GM12878 (cell line): ENCODE data around the gene TNFRSF9. TPM values are rescaled to one million over a fixed set of nuclear protein-coding genes. Genes with fewer than 3 reads are reported as not detected.

Experiments
- ATAC-seq: fragments of 200-7000 bp; cut with Tn5 transposase; 3 replicates; pipeline ENCODE4 v1.9.1; 2020; ENCODE audit warnings: mild to moderate bottlenecking, moderate library complexity
- BruUV-seq: library from RNA; stranded (reverse); fragments of 400-500 nt; replicated peaks from 2 replicates; lab custom pipeline; 2021; lab: Mats Ljungman, UMichigan
- CTCF ChIA-PET: fragments of 300-600 bp; sonication (Branson Sonifier 250); formaldehyde crosslinking; extraction: SDS; loops from one replicate; lab custom pipeline; 2021; ENCODE audit warnings: inconsistent platforms; lab: Yijun Ruan, JAX
- POLR2A ChIA-PET: fragments of 350-600 bp; formaldehyde crosslinking; extraction: SDS; loops from one replicate; lab custom pipeline; 2021; ENCODE audit warnings: inconsistent platforms; lab: Charles Lee
- RAD21 ChIA-PET: fragments of 300-600 bp; sonication (Branson Sonifier 250); formaldehyde crosslinking; loops from one replicate; lab custom pipeline; 2023; ENCODE audit warnings: antibody characterized with exemption; ENCODE audit not compliant: unreplicated experiment; lab: Charles Lee
- SMC1A ChIA-PET: fragments of 300-600 bp; sonication (Branson Sonifier 250); formaldehyde crosslinking; loops from one replicate; lab custom pipeline; 2023; ENCODE audit not compliant: unreplicated experiment, uncharacterized antibody; lab: Charles Lee
- DNase-seq: peaks from one replicate; pipeline ENCODE4 v3.0.0-alpha.2; 2011; ENCODE audit warnings: low read depth, low spot score
- FAIRE-seq: peaks from 3 replicates; lab custom pipeline; 2011; peaks lifted over from hg19 to GRCh38; lab: Jason Lieb, UNC
- H2AFZ ChIP-seq: 2 replicates; pipeline ENCODE4 v1.6.0; 2011; ENCODE audit warnings: low read depth, low read length, control low read depth; ENCODE audit not compliant: control insufficient read depth
- H3K27ac ChIP-seq: 2 replicates; pipeline ENCODE4 v1.5.1; 2011; ENCODE audit warnings: control low read depth; ENCODE audit not compliant: control insufficient read depth, insufficient read depth
- H3K27me3 ChIP-seq, 2 experiments: replicated peaks in 1 of 2; 2 replicates each; pipeline versions ENCODE4 v1.6.0 to v1.6.1; 2011; ENCODE audit warnings: low read length in 1 of 2; ENCODE audit not compliant: control insufficient read depth in 2 of 2, insufficient read depth in 2 of 2
- H3K36me3 ChIP-seq, 2 experiments: 2 replicates each; pipeline ENCODE4 v1.5.1; 2011; ENCODE audit warnings: low read length in 1 of 2; ENCODE audit not compliant: control insufficient read depth in 2 of 2, insufficient read depth in 2 of 2
- H3K4me1 ChIP-seq: 2 replicates; pipeline ENCODE4 v1.6.1; 2011; ENCODE audit warnings: mild to moderate bottlenecking, low read length, moderate library complexity, mixed read lengths; ENCODE audit not compliant: control insufficient read depth, insufficient read depth
- H3K4me2 ChIP-seq: 2 replicates; pipeline ENCODE4 v1.6.0; 2011; ENCODE audit warnings: control low read depth; ENCODE audit not compliant: control insufficient read depth, insufficient read depth
- H3K4me3 ChIP-seq: fragments of 200-600 bp; sonication (generic); 2 replicates; pipeline ENCODE4 v1.5.1; 2016
- H3K79me2 ChIP-seq: 2 replicates; pipeline ENCODE4 v1.6.0; 2011; ENCODE audit warnings: low read length; ENCODE audit not compliant: control insufficient read depth, insufficient read depth
- H3K9ac ChIP-seq: 2 replicates; pipeline ENCODE4 v1.8.0; 2011; ENCODE audit warnings: low read length, control low read depth, mixed read lengths; ENCODE audit not compliant: control insufficient read depth, insufficient read depth
- H3K9me3 ChIP-seq: replicated peaks from 3 replicates; pipeline ENCODE4 v1.5.1; 2011; ENCODE audit warnings: mild to moderate bottlenecking, low read length; ENCODE audit not compliant: control insufficient read depth, insufficient read depth
- H4K20me1 ChIP-seq: 2 replicates; pipeline ENCODE4 v1.6.0; 2011; ENCODE audit not compliant: control insufficient read depth, insufficient read depth
- BHLHE40 ChIP-seq, 2 experiments: fragments of 450-650 bp in 1 of 2; IDR thresholded peaks; 2 replicates each; pipeline ENCODE4 v1.6.1; 2011 to 2017; ENCODE audit warnings: low read depth in 2 of 2, borderline replicate concordance in 1 of 2, improper control_type of control experiment in 1 of 2, low read length in 1 of 2, mild to moderate bottlenecking in 1 of 2
- CHD2 ChIP-seq: IDR thresholded peaks from 2 replicates; pipeline ENCODE4 v1.6.1; 2011; ENCODE audit warnings: low read depth, low read length, improper control_type of control experiment, borderline replicate concordance
- HDAC2 ChIP-seq: fragments of 200-600 bp; sonication (generic); IDR thresholded peaks from 2 replicates; pipeline ENCODE4 v1.6.1; 2017
- KDM1A ChIP-seq: fragments of 200-600 bp; sonication (generic); IDR thresholded peaks from 2 replicates; pipeline ENCODE4 v1.6.1; 2016; ENCODE audit warnings: borderline replicate concordance
- MXI1 ChIP-seq: fragments of 150-350 bp; IDR thresholded peaks from 2 replicates; pipeline ENCODE4 v1.6.1; 2011; ENCODE audit warnings: low read depth, mild to moderate bottlenecking, inconsistent platforms, low read length, improper control_type of control experiment
- RFX5 ChIP-seq: IDR thresholded peaks from 2 replicates; pipeline ENCODE4 v1.6.1; 2011; ENCODE audit warnings: low read depth, low read length, improper control_type of control experiment
- SUPT20H ChIP-seq: IDR thresholded peaks from 2 replicates; pipeline ENCODE4 v1.6.1; 2011; ENCODE audit warnings: low read depth, mild to moderate bottlenecking, low read length, moderate library complexity, borderline replicate concordance; ENCODE audit not compliant: control insufficient read depth
- ZNF687 ChIP-seq: fragments of 450-650 bp; IDR thresholded peaks from 2 replicates; pipeline ENCODE4 v1.6.1; 2017; ENCODE audit warnings: mild to moderate bottlenecking, moderate library complexity
- ZZZ3 ChIP-seq: IDR thresholded peaks from 2 replicates; pipeline ENCODE4 v1.6.1; 2011; ENCODE audit warnings: low read depth; ENCODE audit not compliant: control insufficient read depth, insufficient read length
- WGBS: methylation state at CpG from one replicate; pipeline ENCODE4 v1.1.6; 2016; ENCODE audit warnings: low lambda C conversion rate; ENCODE audit not compliant: insufficient replicate concordance, insufficient coverage; ENCODE audit errors: missing lambda C conversion rate; 5-methylcytosine and 5-hydroxymethylcytosine counted together
- in situ Hi-C: fragments of 300-500 bp; cut with MboI; formaldehyde crosslinking; loops from 9 replicates; pipeline ENCODE4 v1.14.3; 2018; ENCODE audit warnings: mixed read lengths
- intact Hi-C: fragments of 100-400 bp; cut with micrococcal nuclease; formaldehyde crosslinking; loops from one replicate; pipeline ENCODE4 v1.14.2; 2022; ENCODE audit not compliant: unreplicated experiment
- polyA plus RNA-seq, 11 experiments: library from polyadenylated mRNA; depleted of rRNA in 4 of 11; unstranded in 6 of 11; stranded (reverse) in 5 of 11; fragments of >200 nt; fragmentation: Nextera tagmentation in 4 of 11; fragmentation: Illumina TruSeq in 1 of 11; extraction: Ambion mirVana in 4 of 11; extraction: Trizol in 1 of 11; gene quantifications; 1 replicate in 1 of 11; 2 replicates in 10 of 11; pipeline versions ENCODE4 v1.2.1 to v1.2.3, GENCODE V29; 2011 to 2016; ENCODE audit warnings: inconsistent platforms in 2 of 11, missing spikeins in 2 of 11, low read depth in 1 of 11
- total RNA-seq, 4 experiments: library from RNA; depleted of rRNA in 3 of 4; stranded (reverse); fragments of >200 nt in 3 of 4; fragmentation: Illumina TruSeq in 1 of 4; extraction: Trizol in 1 of 4; gene quantifications; 2 replicates each; pipeline versions ENCODE4 v1.2.1 to v1.2.3, GENCODE V29; 2013 to 2021
- TF ChIP-seq, protein P1 (sequence below): fragments of 150-350 bp; IDR thresholded peaks from 2 replicates; pipeline ENCODE4 v1.6.1; 2016; ENCODE audit warnings: low read depth, low read length
- TF ChIP-seq, protein P2 (sequence below): fragments of 450-650 bp; formaldehyde crosslinking; IDR thresholded peaks from 2 replicates; pipeline ENCODE4 v1.4.0; 2020; ENCODE audit warnings: mild to moderate bottlenecking, moderate library complexity

The TNFRSF9 gene
- total and polyA plus RNA-seq, 10 of the 15 experiments (the other 5 are each of a cell fraction or from before 2014, with no cell fraction given) = 2.0 to 25.6 (median 5.8) TPM

GRCh38 chr1:7899741-7900140 is 40.9 kb downstream of the TNFRSF9 start (continued):
- TF ChIP-seq, protein P1, sequence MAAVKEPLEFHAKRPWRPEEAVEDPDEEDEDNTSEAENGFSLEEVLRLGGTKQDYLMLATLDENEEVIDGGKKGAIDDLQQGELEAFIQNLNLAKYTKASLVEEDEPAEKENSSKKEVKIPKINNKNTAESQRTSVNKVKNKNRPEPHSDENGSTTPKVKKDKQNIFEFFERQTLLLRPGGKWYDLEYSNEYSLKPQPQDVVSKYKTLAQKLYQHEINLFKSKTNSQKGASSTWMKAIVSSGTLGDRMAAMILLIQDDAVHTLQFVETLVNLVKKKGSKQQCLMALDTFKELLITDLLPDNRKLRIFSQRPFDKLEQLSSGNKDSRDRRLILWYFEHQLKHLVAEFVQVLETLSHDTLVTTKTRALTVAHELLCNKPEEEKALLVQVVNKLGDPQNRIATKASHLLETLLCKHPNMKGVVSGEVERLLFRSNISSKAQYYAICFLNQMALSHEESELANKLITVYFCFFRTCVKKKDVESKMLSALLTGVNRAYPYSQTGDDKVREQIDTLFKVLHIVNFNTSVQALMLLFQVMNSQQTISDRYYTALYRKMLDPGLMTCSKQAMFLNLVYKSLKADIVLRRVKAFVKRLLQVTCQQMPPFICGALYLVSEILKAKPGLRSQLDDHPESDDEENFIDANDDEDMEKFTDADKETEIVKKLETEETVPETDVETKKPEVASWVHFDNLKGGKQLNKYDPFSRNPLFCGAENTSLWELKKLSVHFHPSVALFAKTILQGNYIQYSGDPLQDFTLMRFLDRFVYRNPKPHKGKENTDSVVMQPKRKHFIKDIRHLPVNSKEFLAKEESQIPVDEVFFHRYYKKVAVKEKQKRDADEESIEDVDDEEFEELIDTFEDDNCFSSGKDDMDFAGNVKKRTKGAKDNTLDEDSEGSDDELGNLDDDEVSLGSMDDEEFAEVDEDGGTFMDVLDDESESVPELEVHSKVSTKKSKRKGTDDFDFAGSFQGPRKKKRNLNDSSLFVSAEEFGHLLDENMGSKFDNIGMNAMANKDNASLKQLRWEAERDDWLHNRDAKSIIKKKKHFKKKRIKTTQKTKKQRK = no peak
- TF ChIP-seq KDM1A (no peak), BHLHE40 (IDR thresholded peaks at IDR 0.05; ENCODE audit: borderline replicate concordance in 1 of 2, low read depth in 2 of 2, low read length in 1 of 2) (no peak), CHD2 (no peak), HDAC2 (no peak)
- TF ChIP-seq, all 136 proteins: peak for 0

- DNase-seq (no peak), FAIRE-seq (no peak), ATAC-seq (no peak)
- WGBS = 60% methylated on average over 5 of the region's 5 CpGs
- CTCF ChIA-PET = interaction anchor here (4.0 kb wide), 1 partner anchor 91 kb away, joined by 24 read pairs; no protein-coding TSS in a partner anchor
- Histone ChIP-seq H3K9me3 (no peaks in the 10 kb centered on the region), H3K27ac (no peak overlapping the region), H3K27me3 (no peaks in the 10 kb centered on the region), H3K4me1 (no peaks in the 10 kb centered on the region), H3K79me2 (no peaks in the 10 kb centered on the region), H3K36me3 (no peaks in the 10 kb centered on the region), H3K4me3 (no peak overlapping the region), H4K20me1 (no peaks in the 10 kb centered on the region), H3K4me2 (no peak overlapping the region), H2AFZ (no peak overlapping the region), H3K9ac (no peak overlapping the region)
- no TSS peak for BruUV-seq
- intact Hi-C loops (no loop called here), in situ Hi-C loops (no loop called here)
- POLR2A ChIA-PET = no interaction called here
- SMC1A ChIA-PET = interaction anchor here (2.8 kb wide), 1 partner anchor 91 kb away, joined by 9 read pairs; no protein-coding TSS in a partner anchor
- RAD21 ChIA-PET = no interaction called here
- no peak for TF ChIP-seq SUPT20H
- TF ChIP-seq ZZZ3 = no peak
- TF ChIP-seq ZNF687 = no peak
- no peak for TF ChIP-seq MXI1
- TF ChIP-seq RFX5 = no peak
- TF ChIP-seq, protein P2, sequence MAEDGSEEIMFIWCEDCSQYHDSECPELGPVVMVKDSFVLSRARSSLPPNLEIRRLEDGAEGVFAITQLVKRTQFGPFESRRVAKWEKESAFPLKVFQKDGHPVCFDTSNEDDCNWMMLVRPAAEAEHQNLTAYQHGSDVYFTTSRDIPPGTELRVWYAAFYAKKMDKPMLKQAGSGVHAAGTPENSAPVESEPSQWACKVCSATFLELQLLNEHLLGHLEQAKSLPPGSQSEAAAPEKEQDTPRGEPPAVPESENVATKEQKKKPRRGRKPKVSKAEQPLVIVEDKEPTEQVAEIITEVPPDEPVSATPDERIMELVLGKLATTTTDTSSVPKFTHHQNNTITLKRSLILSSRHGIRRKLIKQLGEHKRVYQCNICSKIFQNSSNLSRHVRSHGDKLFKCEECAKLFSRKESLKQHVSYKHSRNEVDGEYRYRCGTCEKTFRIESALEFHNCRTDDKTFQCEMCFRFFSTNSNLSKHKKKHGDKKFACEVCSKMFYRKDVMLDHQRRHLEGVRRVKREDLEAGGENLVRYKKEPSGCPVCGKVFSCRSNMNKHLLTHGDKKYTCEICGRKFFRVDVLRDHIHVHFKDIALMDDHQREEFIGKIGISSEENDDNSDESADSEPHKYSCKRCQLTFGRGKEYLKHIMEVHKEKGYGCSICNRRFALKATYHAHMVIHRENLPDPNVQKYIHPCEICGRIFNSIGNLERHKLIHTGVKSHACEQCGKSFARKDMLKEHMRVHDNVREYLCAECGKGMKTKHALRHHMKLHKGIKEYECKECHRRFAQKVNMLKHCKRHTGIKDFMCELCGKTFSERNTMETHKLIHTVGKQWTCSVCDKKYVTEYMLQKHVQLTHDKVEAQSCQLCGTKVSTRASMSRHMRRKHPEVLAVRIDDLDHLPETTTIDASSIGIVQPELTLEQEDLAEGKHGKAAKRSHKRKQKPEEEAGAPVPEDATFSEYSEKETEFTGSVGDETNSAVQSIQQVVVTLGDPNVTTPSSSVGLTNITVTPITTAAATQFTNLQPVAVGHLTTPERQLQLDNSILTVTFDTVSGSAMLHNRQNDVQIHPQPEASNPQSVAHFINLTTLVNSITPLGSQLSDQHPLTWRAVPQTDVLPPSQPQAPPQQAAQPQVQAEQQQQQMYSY = no peak
Observed at GRCh38 chr1:7898962-7899361, 41.7 kb downstream of the TNFRSF9 start.
